GM23338 (cell line): ENCODE data around the gene CYB5R4. TPM values are rescaled to one million over a fixed set of nuclear protein-coding genes. Genes with fewer than 3 reads are reported as not detected.

Experiments
- ATAC-seq: fragments of 200-7000 bp; cut with Tn5 transposase; 3 replicates; pipeline ENCODE4 v1.9.1; 2020
- DNase-seq: peaks from one replicate; pipeline ENCODE4 v3.0.0-alpha.2; 2015; ENCODE audit warnings: low spot score
- H2AFZ ChIP-seq: fragments of 200-600 bp; sonication (generic); 2 replicates; pipeline ENCODE4 v1.8.0; 2016; ENCODE audit warnings: antibody characterized with exemption, mild to moderate bottlenecking, moderate library complexity
- H3F3A ChIP-seq: fragments of 200-600 bp; sonication (generic); replicated peaks from 2 replicates; pipeline ENCODE4 v1.8.0; 2017; ENCODE audit warnings: antibody characterized with exemption, mixed run types, low read depth
- H3K27ac ChIP-seq: fragments of 200-600 bp; sonication (generic); 2 replicates; pipeline ENCODE4 v1.6.1; 2016; ENCODE audit warnings: low read depth
- H3K27me3 ChIP-seq: fragments of 200-600 bp; sonication (generic); 2 replicates; pipeline ENCODE4 v1.8.0; 2016; ENCODE audit warnings: mild to moderate bottlenecking, mixed run types, moderate library complexity; ENCODE audit not compliant: insufficient read depth
- H3K36me3 ChIP-seq: fragments of 200-600 bp; sonication (generic); 2 replicates; pipeline ENCODE4 v1.8.0; 2016; ENCODE audit warnings: mild to moderate bottlenecking; ENCODE audit not compliant: insufficient read depth
- H3K4me1 ChIP-seq: fragments of 200-600 bp; sonication (generic); 2 replicates; pipeline ENCODE4 v1.8.0; 2016; ENCODE audit warnings: mild to moderate bottlenecking, moderate library complexity; ENCODE audit not compliant: insufficient read depth
- H3K4me2 ChIP-seq: fragments of 200-600 bp; sonication (generic); 2 replicates; pipeline ENCODE4 v1.7.1; 2017; ENCODE audit warnings: mixed run types
- H3K4me3 ChIP-seq: fragments of 200-600 bp; sonication (generic); 2 replicates; pipeline ENCODE4 v1.6.1; 2016; ENCODE audit warnings: mixed run types
- H3K79me2 ChIP-seq: fragments of 200-600 bp; sonication (generic); replicated peaks from 2 replicates; pipeline ENCODE4 v1.8.0; 2017; ENCODE audit warnings: mild to moderate bottlenecking; ENCODE audit not compliant: insufficient read depth
- H3K9me2 ChIP-seq: fragments of 200-600 bp; sonication (generic); 2 replicates; pipeline ENCODE4 v1.8.0; 2017; ENCODE audit not compliant: insufficient read depth
- H4K20me1 ChIP-seq: fragments of 200-600 bp; sonication (generic); replicated peaks from 2 replicates; pipeline ENCODE4 v1.8.0; 2017; ENCODE audit warnings: mild to moderate bottlenecking; ENCODE audit not compliant: insufficient read depth
- H3K27ac Mint-ChIP-seq: 2 replicates; pipeline ENCODE4 v1.8.0; 2020; ENCODE audit warnings: inconsistent platforms, mild to moderate bottlenecking, moderate library complexity, mixed read lengths
- H3K27me3 Mint-ChIP-seq: 3 replicates; pipeline ENCODE4 v1.8.0; 2022; ENCODE audit warnings: low read depth, mild to moderate bottlenecking, moderate library complexity, mixed read lengths, inconsistent platforms; ENCODE audit not compliant: insufficient read depth, poor library complexity
- H3K36me3 Mint-ChIP-seq: 3 replicates; pipeline ENCODE4 v1.8.0; 2021; ENCODE audit warnings: low read depth, mild to moderate bottlenecking, inconsistent platforms, moderate library complexity, mixed read lengths
- H3K4me1 Mint-ChIP-seq: 3 replicates; pipeline ENCODE4 v1.8.0; 2020; ENCODE audit warnings: mild to moderate bottlenecking, inconsistent platforms, mixed read lengths
- H3K4me3 Mint-ChIP-seq: 3 replicates; pipeline ENCODE4 v1.8.0; 2021; ENCODE audit warnings: moderate library complexity, mild to moderate bottlenecking, inconsistent platforms, mixed read lengths
- H3K9me3 Mint-ChIP-seq: 3 replicates; pipeline ENCODE4 v1.8.0; 2020; ENCODE audit warnings: moderate library complexity, mild to moderate bottlenecking, inconsistent platforms, mixed read lengths
- CREB1 ChIP-seq: fragments of 250-450 bp; sonication (Bioruptor Pico); IDR thresholded peaks from 2 replicates; pipeline ENCODE4 v1.5.0; 2020; ENCODE audit warnings: low read depth, mild to moderate bottlenecking, moderate library complexity
- CTCF ChIP-seq, 2 experiments: fragments of 200-600 bp in 1 of 2; sonication (generic) in 1 of 2; conservative IDR thresholded peaks; 2 replicates each; pipeline versions ENCODE4 v1.5.1 to v1.6.1; 2016 to 2017; ENCODE audit warnings: antibody characterized with exemption in 2 of 2, low read depth in 2 of 2, mild to moderate bottlenecking in 2 of 2, moderate library complexity in 1 of 2
- ETS1 ChIP-seq: IDR thresholded peaks from 2 replicates; pipeline ENCODE4 v1.6.1; 2016; ENCODE audit warnings: antibody characterized with exemption
- EZH2 ChIP-seq: fragments of 200-600 bp; sonication (generic); IDR thresholded peaks from one replicate; pipeline ENCODE4 v1.8.0; 2017; ENCODE audit warnings: antibody characterized with exemption, mild to moderate bottlenecking, low read depth; ENCODE audit not compliant: unreplicated experiment
- EZH2phosphoT487 ChIP-seq: fragments of 200-600 bp; sonication (generic); IDR thresholded peaks from one replicate; pipeline ENCODE4 v1.8.1; 2018; ENCODE audit warnings: antibody characterized with exemption; ENCODE audit not compliant: unreplicated experiment
- JUNB ChIP-seq: IDR thresholded peaks from one replicate; pipeline ENCODE4 v1.6.1; 2016; ENCODE audit warnings: antibody characterized with exemption; ENCODE audit not compliant: unreplicated experiment
- NANOG ChIP-seq: IDR thresholded peaks from 2 replicates; pipeline ENCODE4 v1.6.1; 2016; ENCODE audit warnings: antibody characterized with exemption, borderline replicate concordance
- POLR2AphosphoS5 ChIP-seq: IDR thresholded peaks from 2 replicates; pipeline ENCODE4 v1.6.1; 2016; ENCODE audit warnings: antibody characterized with exemption, low read depth
- REST ChIP-seq: IDR thresholded peaks from one replicate; pipeline ENCODE4 v1.6.1; 2018; ENCODE audit warnings: antibody characterized with exemption; ENCODE audit not compliant: unreplicated experiment
- STAT1 ChIP-seq: IDR thresholded peaks from one replicate; pipeline ENCODE4 v1.6.1; 2016; ENCODE audit warnings: antibody characterized with exemption; ENCODE audit not compliant: unreplicated experiment
- ZNF114 ChIP-seq: fragments of 250-450 bp; sonication (Bioruptor Pico); IDR thresholded peaks from 2 replicates; pipeline ENCODE4 v1.5.0; 2020; ENCODE audit warnings: mild to moderate bottlenecking, moderate library complexity
- ZNF331 ChIP-seq: fragments of 250-450 bp; sonication (Bioruptor Pico); IDR thresholded peaks from 2 replicates; pipeline ENCODE4 v1.5.0; 2020; ENCODE audit warnings: low read depth, mild to moderate bottlenecking, moderate library complexity
- ZNF462 ChIP-seq: fragments of 250-450 bp; sonication (Bioruptor Pico); IDR thresholded peaks from 2 replicates; pipeline ENCODE4 v1.5.0; 2020; ENCODE audit warnings: mild to moderate bottlenecking, moderate library complexity
- polyA plus RNA-seq: library from polyadenylated mRNA; unstranded; fragments of >200 nt; fragmentation: Nextera tagmentation; extraction: Ambion mirVana; gene quantifications from 2 replicates; pipeline ENCODE4 v1.2.1, GENCODE V29; 2016
- total RNA-seq: library from RNA; depleted of rRNA; stranded (reverse); fragments of >200 nt; shearing (Covaris generic); gene quantifications from 2 replicates; pipeline ENCODE4 v1.2.3, GENCODE V29; 2014

Gene CYB5R4
- total and polyA plus RNA-seq, 2 experiments from 2014 or later: 8.9 to 17.2 TPM

GRCh38 chr6:84007871-84008270 is 148.4 kb downstream of the CYB5R4 start:
- H3K27ac Mint-ChIP-seq: no peak overlapping the region
- Histone ChIP-seq H4K20me1 (no peaks in the 10 kb centered on the region), H2AFZ (no peak overlapping the region), H3K36me3 (no peaks in the 10 kb centered on the region), H3F3A (no peaks in the 10 kb centered on the region), H3K4me2 (no peak overlapping the region), H3K4me1 (no peaks in the 10 kb centered on the region), H3K27me3 (no peaks in the 10 kb centered on the region), H3K27ac (no peak overlapping the region), H3K79me2 (no peaks in the 10 kb centered on the region), H3K9me2 (0 out of 2 replicates have a peak, but pooled peaks cover 3% of the 10 kb centered on the region), H3K4me3 (no peak overlapping the region)
- H3K4me3 Mint-ChIP-seq: no peak overlapping the region
- H3K36me3 Mint-ChIP-seq: no peaks in the 10 kb centered on the region
- no peaks in the 10 kb centered on the region for H3K9me3 Mint-ChIP-seq
- H3K27me3 Mint-ChIP-seq: no peaks in the 10 kb centered on the region
- H3K4me1 Mint-ChIP-seq: no peaks in the 10 kb centered on the region
- DNase-seq (no peak), ATAC-seq (no peak)
- TF ChIP-seq STAT1 (no peak), ZNF462 (CRISPR knock-in tag) (no peak), EZH2phosphoT487 (no peak), JUNB (no peak), CREB1 (CRISPR knock-in tag) (no peak), CTCF (conservative IDR thresholded peaks at IDR 0.05; ENCODE audit: low read depth in 2 of 2) (no peak), NANOG (no peak), POLR2AphosphoS5 (no peak), REST (no peak), ZNF331 (CRISPR knock-in tag) (no peak), ZNF114 (CRISPR knock-in tag) (no peak), ETS1 (no peak), EZH2 (no peak)
